ENCODE results near the gene BCL11B. TPM values are rescaled to one million over a fixed set of nuclear protein-coding genes. Genes with fewer than 3 reads are reported as not detected.

BCL11B gene
- total RNA-seq, 1 donor from 2014 or later = 1.0 TPM

- H3K27me3 Mint-ChIP-seq (ENCODE audit: unreplicated experiment) = peaks cover 4% of the 10 kb centered on the region
- no peaks in the 10 kb centered on the region for H3K9me3 Mint-ChIP-seq (ENCODE audit: unreplicated experiment)
- H3K27ac Mint-ChIP-seq (ENCODE audit: unreplicated experiment) = no peak overlapping the region
- no peak for DNase-seq (ENCODE audit: low spot score)
- H3K4me3 Mint-ChIP-seq (ENCODE audit: unreplicated experiment) = no peak overlapping the region
- H3K36me3 Mint-ChIP-seq (ENCODE audit: low read depth, unreplicated experiment) = no peaks in the 10 kb centered on the region
- TF ChIP-seq CTCF (IDR thresholded peaks at IDR 0.05; ENCODE audit: unreplicated experiment) = no peak
- peaks cover 5% of the 10 kb centered on the region for H3K4me1 Mint-ChIP-seq (ENCODE audit: unreplicated experiment)
Measured at GRCh38 chr14:99281396-99281795, 9.4 kb upstream of the BCL11B start.

GRCh38 chr14:99280852-99281251 is 8.9 kb upstream of the BCL11B start:
- peaks cover 4% of the 10 kb centered on the region for H3K27me3 Mint-ChIP-seq (ENCODE audit: unreplicated experiment)
- TF ChIP-seq CTCF (IDR thresholded peaks at IDR 0.05; ENCODE audit: unreplicated experiment) = no peak
- H3K9me3 Mint-ChIP-seq (ENCODE audit: unreplicated experiment) = no peaks in the 10 kb centered on the region
- H3K36me3 Mint-ChIP-seq (ENCODE audit: low read depth, unreplicated experiment) = no peaks in the 10 kb centered on the region
- peaks cover 5% of the 10 kb centered on the region for H3K4me1 Mint-ChIP-seq (ENCODE audit: unreplicated experiment)
- no peak for DNase-seq (ENCODE audit: low spot score)
- H3K4me3 Mint-ChIP-seq (ENCODE audit: unreplicated experiment) = no peak overlapping the region
- H3K27ac Mint-ChIP-seq (ENCODE audit: unreplicated experiment) = no peak overlapping the region

GRCh38 chr14:99280066-99280731 is 8.2 kb upstream of the BCL11B start:
- no peak for TF ChIP-seq CTCF (IDR thresholded peaks at IDR 0.05; ENCODE audit: unreplicated experiment)
- Mint-ChIP-seq H3K4me1 (ENCODE audit: unreplicated experiment) (peaks cover 5% of the 10 kb centered on the region), H3K27ac (ENCODE audit: unreplicated experiment) (no peak overlapping the region), H3K36me3 (ENCODE audit: low read depth, unreplicated experiment) (no peaks in the 10 kb centered on the region), H3K4me3 (ENCODE audit: unreplicated experiment) (no peak overlapping the region), H3K27me3 (ENCODE audit: unreplicated experiment) (peaks cover 4% of the 10 kb centered on the region), H3K9me3 (ENCODE audit: unreplicated experiment) (no peaks in the 10 kb centered on the region)
- DNase-seq (ENCODE audit: low spot score) = no peak

GRCh38 chr14:99278836-99279235 is 6.8 kb upstream of the BCL11B start:
- Mint-ChIP-seq H3K36me3 (ENCODE audit: low read depth, unreplicated experiment) (no peaks in the 10 kb centered on the region), H3K27me3 (ENCODE audit: unreplicated experiment) (peaks cover 5% of the 10 kb centered on the region), H3K27ac (ENCODE audit: unreplicated experiment) (no peak overlapping the region), H3K4me1 (ENCODE audit: unreplicated experiment) (peaks cover 5% of the 10 kb centered on the region), H3K4me3 (ENCODE audit: unreplicated experiment) (no peak overlapping the region), H3K9me3 (ENCODE audit: unreplicated experiment) (no peaks in the 10 kb centered on the region)
- no peak for TF ChIP-seq CTCF (IDR thresholded peaks at IDR 0.05; ENCODE audit: unreplicated experiment)
- DNase-seq (ENCODE audit: low spot score) = no peak

- Mint-ChIP-seq H3K9me3 (ENCODE audit: unreplicated experiment) (no peaks in the 10 kb centered on the region), H3K4me1 (ENCODE audit: unreplicated experiment) (peaks cover 11% of the 10 kb centered on the region), H3K4me3 (ENCODE audit: unreplicated experiment) (no peak overlapping the region), H3K27ac (ENCODE audit: unreplicated experiment) (no peak overlapping the region), H3K27me3 (ENCODE audit: unreplicated experiment) (peaks cover 5% of the 10 kb centered on the region), H3K36me3 (ENCODE audit: low read depth, unreplicated experiment) (no peaks in the 10 kb centered on the region)
- DNase-seq (ENCODE audit: low spot score) = no peak
- no peak for TF ChIP-seq CTCF (IDR thresholded peaks at IDR 0.05; ENCODE audit: unreplicated experiment)
Measured at GRCh38 chr14:99277530-99277929, 5.5 kb upstream of the BCL11B start.

Data from endothelial cell (in vitro differentiated cells).